HepG2 (cell line): ENCODE measurements around the gene DEDD2. TPM values are rescaled to one million over a fixed set of nuclear protein-coding genes. Genes with fewer than 3 reads are reported as not detected.

Source experiments
- AHR ChIP-seq: IDR thresholded peaks from 2 replicates; pipeline ENCODE4 v1.6.1; 2018; ENCODE audit warnings: missing genetic modification reagents, missing compliant biosample characterization
- DDIT3 ChIP-seq: sonication (generic); formaldehyde crosslinking; IDR thresholded peaks from 2 replicates; pipeline ENCODE4 v1.4.0; 2020; ENCODE audit warnings: mild to moderate bottlenecking, missing genetic modification reagents
- ETV5 ChIP-seq: IDR thresholded peaks from 2 replicates; pipeline ENCODE4 v1.6.1; 2018; ENCODE audit warnings: missing biosample characterization, missing genetic modification reagents, inconsistent platforms, borderline replicate concordance
- FUBP1 ChIP-seq: sonication (generic); formaldehyde crosslinking; IDR thresholded peaks from 2 replicates; pipeline ENCODE4 v1.5.1; 2020; ENCODE audit warnings: missing genetic modification reagents, mild to moderate bottlenecking, borderline replicate concordance
- GATAD1 ChIP-seq: IDR thresholded peaks from 2 replicates; pipeline ENCODE4 v1.6.1; 2016; ENCODE audit warnings: missing genetic modification reagents, missing compliant biosample characterization
- GRHL1 ChIP-seq: sonication (generic); formaldehyde crosslinking; conservative IDR thresholded peaks from 2 replicates; pipeline ENCODE4 v1.8.0; 2022; ENCODE audit warnings: missing genetic modification reagents
- HMG20A ChIP-seq: IDR thresholded peaks from 2 replicates; pipeline ENCODE4 v1.6.1; 2016; ENCODE audit warnings: borderline replicate concordance
- HMGA1 ChIP-seq: sonication (generic); formaldehyde crosslinking; conservative IDR thresholded peaks from 2 replicates; pipeline ENCODE4 v1.4.0; 2020; ENCODE audit warnings: missing genetic modification reagents
- HOXA3 ChIP-seq: sonication (generic); formaldehyde crosslinking; IDR thresholded peaks from 2 replicates; pipeline ENCODE4 v1.5.0; 2020; ENCODE audit warnings: missing genetic modification reagents
- HOXA5 ChIP-seq: sonication (generic); formaldehyde crosslinking; IDR thresholded peaks from 2 replicates; pipeline ENCODE4 v1.4.0; 2020; ENCODE audit warnings: missing genetic modification reagents
- KLF11 ChIP-seq: IDR thresholded peaks from 2 replicates; pipeline ENCODE4 v1.6.1; 2016; ENCODE audit warnings: missing compliant biosample characterization
- MTF1 ChIP-seq: sonication (generic); formaldehyde crosslinking; IDR thresholded peaks from 2 replicates; pipeline ENCODE4 v1.5.0; 2020; ENCODE audit warnings: missing genetic modification reagents
- MYNN ChIP-seq: sonication (generic); formaldehyde crosslinking; IDR thresholded peaks from 2 replicates; pipeline ENCODE4 v1.4.0; 2020; ENCODE audit warnings: mild to moderate bottlenecking, low read depth, missing genetic modification reagents
- PATZ1 ChIP-seq: sonication (generic); formaldehyde crosslinking; IDR thresholded peaks from 2 replicates; pipeline ENCODE4 v1.4.0; 2020; ENCODE audit warnings: missing genetic modification reagents
- PITX1 ChIP-seq: sonication (generic); formaldehyde crosslinking; IDR thresholded peaks from 2 replicates; pipeline ENCODE4 v1.5.1; 2020; ENCODE audit warnings: mild to moderate bottlenecking, missing genetic modification reagents
- RFXANK ChIP-seq: IDR thresholded peaks from 2 replicates; pipeline ENCODE4 v1.6.1; 2016
- SIN3A ChIP-seq: IDR thresholded peaks from 2 replicates; pipeline ENCODE4 v1.6.1; 2011; ENCODE audit warnings: low read depth, mild to moderate bottlenecking, control low read depth, low read length, borderline replicate concordance
- TBX2 ChIP-seq: sonication (generic); formaldehyde crosslinking; IDR thresholded peaks from 2 replicates; pipeline ENCODE4 v1.5.0; 2020; ENCODE audit warnings: missing genetic modification reagents, mild to moderate bottlenecking, borderline replicate concordance
- ZC3H4 ChIP-seq: sonication (generic); formaldehyde crosslinking; IDR thresholded peaks from 2 replicates; pipeline ENCODE4 v1.4.0; 2020; ENCODE audit warnings: missing genetic modification reagents, borderline replicate concordance
- ZNF10 ChIP-seq: sonication (generic); formaldehyde crosslinking; IDR thresholded peaks from 2 replicates; pipeline ENCODE4 v1.4.0; 2020; ENCODE audit warnings: mild to moderate bottlenecking, low read depth, missing genetic modification reagents, borderline replicate concordance
- ZNF224 ChIP-seq: sonication (generic); formaldehyde crosslinking; IDR thresholded peaks from 2 replicates; pipeline ENCODE4 v1.5.0; 2020; ENCODE audit warnings: mild to moderate bottlenecking, missing genetic modification reagents
- ZNF343 ChIP-seq: sonication (generic); formaldehyde crosslinking; IDR thresholded peaks from 2 replicates; pipeline ENCODE4 v1.4.0; 2020; ENCODE audit warnings: mild to moderate bottlenecking, missing genetic modification reagents
- ZNF703 ChIP-seq: sonication (generic); formaldehyde crosslinking; IDR thresholded peaks from 2 replicates; pipeline ENCODE4 v1.5.1; 2020; ENCODE audit warnings: missing genetic modification reagents, mild to moderate bottlenecking, moderate library complexity, borderline replicate concordance
- ZNF740 ChIP-seq: sonication (generic); formaldehyde crosslinking; IDR thresholded peaks from 2 replicates; pipeline ENCODE4 v1.4.0; 2020; ENCODE audit warnings: missing genetic modification reagents
- ZSCAN22 ChIP-seq: sonication (generic); formaldehyde crosslinking; IDR thresholded peaks from 2 replicates; pipeline ENCODE4 v1.4.0; 2020; ENCODE audit warnings: mild to moderate bottlenecking, missing genetic modification reagents
- polyA plus RNA-seq, 8 experiments: library from polyadenylated mRNA; depleted of rRNA in 3 of 8; stranded (reverse) in 7 of 8; unstranded in 1 of 8; fragments of >200 nt; fragmentation: Illumina TruSeq in 4 of 8; extraction: Trizol in 4 of 8; gene quantifications; 2 replicates each; pipeline versions ENCODE4 v1.2.1 to v1.2.3, GENCODE V29; 2011 to 2016; ENCODE audit warnings: low read depth in 4 of 8, missing spikeins in 1 of 8, mixed read lengths in 1 of 8; ENCODE audit not compliant: insufficient read depth in 1 of 8
- total RNA-seq, 5 experiments: library from RNA; depleted of rRNA; stranded (reverse); fragments of >200 nt; fragmentation: Illumina TruSeq; extraction: Trizol; gene quantifications; 2 replicates each; pipeline ENCODE4 v1.2.3, GENCODE V29; 2016; ENCODE audit warnings: low read depth in 1 of 5

The DEDD2 gene
- total and polyA plus RNA-seq, 2 of the 13 experiments (the other 11 are each of a cell fraction or from before 2014, with no cell fraction given), result 19.2 to 24.7 TPM

- TF ChIP-seq FUBP1 (CRISPR knock-in tag), result no peak
- TF ChIP-seq AHR (CRISPR knock-in tag), result 0 out of 2 replicates have a peak, but pooled peaks have one; percentile 35
- TF ChIP-seq MYNN (CRISPR knock-in tag), result no peak
- TF ChIP-seq ZNF224 (CRISPR knock-in tag), result no peak
- no peak for TF ChIP-seq HOXA5 (CRISPR knock-in tag)
- peak; percentile 98 for TF ChIP-seq PATZ1 (CRISPR knock-in tag)
- peak; percentile 38; the same call in 1 of the 2 replicates for TF ChIP-seq ZNF343 (CRISPR knock-in tag)
- 0 out of 2 replicates have a peak, but pooled peaks have one; percentile 8 for TF ChIP-seq SIN3A
- no peak for TF ChIP-seq HMG20A (CRISPR knock-in tag)
- TF ChIP-seq ZNF10 (CRISPR knock-in tag), result no peak
- TF ChIP-seq TBX2, result peak; percentile 26; the same call in 1 of the 2 replicates
- TF ChIP-seq ZNF740 (CRISPR knock-in tag), result peak; percentile 77; the same call in 1 of the 2 replicates
- no peak; the same call in 1 of the 2 replicates for TF ChIP-seq ZSCAN22 (CRISPR knock-in tag)
- 0 out of 2 replicates have a peak, but pooled peaks have one; percentile 68 for TF ChIP-seq ZC3H4
- TF ChIP-seq HMGA1 (CRISPR knock-in tag), result no peak
- TF ChIP-seq RFXANK (CRISPR knock-in tag), result no peak
- TF ChIP-seq ETV5 (CRISPR knock-in tag), result no peak
- no peak for TF ChIP-seq DDIT3 (CRISPR knock-in tag)
- 0 out of 2 replicates have a peak, but pooled peaks have one; percentile 17 for TF ChIP-seq GATAD1 (CRISPR knock-in tag)
- no peak for TF ChIP-seq GRHL1 (CRISPR knock-in tag)
- TF ChIP-seq MTF1 (CRISPR knock-in tag), result no peak
- no peak for TF ChIP-seq ZNF703
- 0 out of 2 replicates have a peak, but pooled peaks have one; percentile 24 for TF ChIP-seq HOXA3 (CRISPR knock-in tag)
- TF ChIP-seq PITX1 (CRISPR knock-in tag), result peak; percentile 73
- TF ChIP-seq KLF11, result no peak
Measured at GRCh38 chr19:42254089-42254849, 36.8 kb upstream of the DEDD2 start (continued).
